ENCODE measurements around the gene STK16. TPM values are rescaled to one million over a fixed set of nuclear protein-coding genes. Genes with fewer than 3 reads are reported as not detected.

The STK16 gene
- total and polyA plus RNA-seq, 2 of the 13 experiments (the other 11 are each of a cell fraction or from before 2014, with no cell fraction given) = 28.0 to 50.9 TPM

DNA sequence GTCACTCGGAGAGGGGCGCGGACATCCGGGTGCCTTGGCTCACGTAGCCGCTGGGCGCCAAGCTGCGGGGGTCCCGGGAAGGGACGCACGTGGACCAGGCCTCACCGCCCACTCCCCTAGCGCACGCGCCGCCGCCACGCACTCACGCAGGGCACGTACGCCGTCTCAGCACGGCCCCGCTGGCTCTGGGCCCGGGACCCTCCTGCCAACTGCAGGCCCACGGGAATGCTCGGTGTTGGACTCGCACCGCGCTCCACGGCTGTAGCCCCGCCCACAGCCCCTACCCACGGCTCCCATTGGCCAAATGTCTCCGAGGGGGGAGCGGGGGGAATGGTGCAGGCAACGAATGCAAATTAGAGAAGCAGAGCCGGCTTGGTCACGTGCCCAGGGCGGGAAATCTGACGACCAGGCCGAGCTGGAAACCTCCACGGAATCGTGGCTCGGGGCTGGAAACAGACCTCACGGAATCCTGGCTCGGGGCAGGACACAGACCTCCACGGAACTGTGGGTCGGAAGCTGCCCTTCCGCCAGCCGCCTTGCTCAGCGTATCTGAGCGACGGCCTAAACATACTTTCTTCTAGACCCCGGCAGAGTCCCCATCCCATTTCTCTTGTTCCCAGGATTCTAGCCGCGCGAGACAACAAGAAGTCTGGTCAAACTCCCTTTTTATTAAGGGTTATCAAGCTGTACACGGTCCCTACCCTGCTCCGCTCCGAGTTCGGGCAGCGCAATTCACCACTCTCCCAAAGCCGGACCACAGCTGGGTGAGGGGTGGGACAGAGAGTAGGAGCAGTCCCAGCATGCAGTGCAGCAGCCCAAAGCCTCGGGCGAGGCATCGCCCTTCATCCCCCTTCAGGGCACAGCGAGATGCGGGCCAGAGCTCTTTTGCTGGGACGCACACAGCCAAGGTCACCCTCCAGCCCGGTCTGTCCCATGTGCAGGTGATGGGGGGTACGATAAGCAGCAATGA, 26.3 kb upstream of the STK16 start, which contains the start of gene ABCB6 (continued):
- TF ChIP-seq ZNF264 (CRISPR knock-in tag; IDR thresholded peaks at IDR 0.05) = 0 out of 2 replicates have a peak, but pooled peaks have one; percentile 36
- no peak for TF ChIP-seq JARID2 (CRISPR knock-in tag; IDR thresholded peaks at IDR 0.05; ENCODE audit: insufficient replicate concordance)
- peak; percentile 80; the same call in 1 of the 2 replicates for TF ChIP-seq ZBTB7B (CRISPR knock-in tag; IDR thresholded peaks at IDR 0.05)
- TF ChIP-seq ZSCAN21 (CRISPR knock-in tag; IDR thresholded peaks at IDR 0.05; ENCODE audit: borderline replicate concordance) = peak; percentile 98
- peak; percentile 86; the same call in 1 of the 2 replicates for TF ChIP-seq ZNF225 (CRISPR knock-in tag; IDR thresholded peaks at IDR 0.05)
- no peak for TF ChIP-seq SMARCE1 (IDR thresholded peaks at IDR 0.05; ENCODE audit: borderline replicate concordance)
- TF ChIP-seq IKZF5 (CRISPR knock-in tag; IDR thresholded peaks at IDR 0.05) = peak; percentile 94
- no peak; the same call in 1 of the 2 replicates for TF ChIP-seq ZNF841 (CRISPR knock-in tag; IDR thresholded peaks at IDR 0.05; ENCODE audit: borderline replicate concordance)
- TF ChIP-seq TBX3 (IDR thresholded peaks at IDR 0.05; ENCODE audit: borderline replicate concordance) = peak; percentile 33; the same call in 1 of the 2 replicates
- TF ChIP-seq, protein P1, sequence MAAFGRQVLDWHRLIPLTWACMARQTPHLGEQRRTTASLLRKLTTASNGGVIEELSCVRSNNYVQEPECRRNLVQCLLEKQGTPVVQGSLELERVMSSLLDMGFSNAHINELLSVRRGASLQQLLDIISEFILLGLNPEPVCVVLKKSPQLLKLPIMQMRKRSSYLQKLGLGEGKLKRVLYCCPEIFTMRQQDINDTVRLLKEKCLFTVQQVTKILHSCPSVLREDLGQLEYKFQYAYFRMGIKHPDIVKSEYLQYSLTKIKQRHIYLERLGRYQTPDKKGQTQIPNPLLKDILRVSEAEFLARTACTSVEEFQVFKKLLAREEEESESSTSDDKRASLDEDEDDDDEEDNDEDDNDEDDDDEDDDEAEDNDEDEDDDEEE (CRISPR knock-in tag; IDR thresholded peaks at IDR 0.05) = peak; percentile 96; the same call in 1 of the 2 replicates
- TF ChIP-seq RELA (CRISPR knock-in tag; IDR thresholded peaks at IDR 0.05) = peak; percentile 35; the same call in 1 of the 2 replicates
- peak; percentile 98 for TF ChIP-seq ZSCAN5A (CRISPR knock-in tag; IDR thresholded peaks at IDR 0.05; ENCODE audit: borderline replicate concordance)
- TF ChIP-seq FOSL1 (CRISPR knock-in tag; IDR thresholded peaks at IDR 0.05; ENCODE audit: borderline replicate concordance) = no peak
- peak; percentile 40 for TF ChIP-seq ZFP36L2 (CRISPR knock-in tag; IDR thresholded peaks at IDR 0.05)
- peak; percentile 99 for TF ChIP-seq ZNF235 (CRISPR knock-in tag; IDR thresholded peaks at IDR 0.05; ENCODE audit: borderline replicate concordance)
- peak; percentile 30; the same call in 1 of the 2 replicates for TF ChIP-seq CEBPG (CRISPR knock-in tag; IDR thresholded peaks at IDR 0.05)
- peak; percentile 85 for TF ChIP-seq FOXO1 (CRISPR knock-in tag; IDR thresholded peaks at IDR 0.05)
- peak; percentile 37 for TF ChIP-seq STAG1 (CRISPR knock-in tag; IDR thresholded peaks at IDR 0.05)
- TF ChIP-seq ZNF660 (CRISPR knock-in tag; IDR thresholded peaks at IDR 0.05; ENCODE audit: borderline replicate concordance, low read depth) = no peak
- no peak for TF ChIP-seq CBX2 (IDR thresholded peaks at IDR 0.05; ENCODE audit: low read depth, low read length)
- TF ChIP-seq CBX2 (CRISPR knock-in tag; IDR thresholded peaks at IDR 0.05; ENCODE audit: low read depth) = no peak; the same call in 1 of the 2 replicates
- peak; percentile 84; the same call in 1 of the 2 replicates for TF ChIP-seq TSC22D2 (CRISPR knock-in tag; IDR thresholded peaks at IDR 0.05; ENCODE audit: borderline replicate concordance)
- no peak for TF ChIP-seq SCMH1 (CRISPR knock-in tag; IDR thresholded peaks at IDR 0.05; ENCODE audit: borderline replicate concordance)
- no peak for TF ChIP-seq ATF7 (IDR thresholded peaks at IDR 0.05)
- TF ChIP-seq ATF7 (CRISPR knock-in tag; IDR thresholded peaks at IDR 0.05) = no peak
